Panc1 (cell line): Measurements from ENCODE around the gene RMND1. TPM values are rescaled to one million over a fixed set of nuclear protein-coding genes. Genes with fewer than 3 reads are reported as not detected.

Experiments used
- ATAC-seq: fragments of 200-7000 bp; cut with Tn5 transposase; 2 replicates; pipeline ENCODE4 v1.9.1; 2020; ENCODE audit warnings: mild to moderate bottlenecking, moderate library complexity
- BruUV-seq: library from RNA; stranded (reverse); fragments of 400-500 nt; replicated peaks from 2 replicates; lab custom pipeline; 2021; lab: Mats Ljungman, UMichigan
- CTCF ChIA-PET: fragments of 300-600 bp; sonication (Branson Sonifier 250); formaldehyde crosslinking; loops from one replicate; lab custom pipeline; 2022; ENCODE audit warnings: antibody characterized with exemption; lab: Charles Lee
- POLR2A ChIA-PET: fragments of 300-600 bp; sonication (Branson Sonifier 250); formaldehyde crosslinking; loops from one replicate; lab custom pipeline; 2022; ENCODE audit warnings: antibody characterized with exemption; lab: Charles Lee
- DNase-seq: peaks from one replicate; pipeline ENCODE4 v3.0.0-alpha.2; 2010; ENCODE audit warnings: low read depth, low spot score
- H3K27ac ChIP-seq: 2 replicates; pipeline ENCODE4 v1.5.1; 2011; ENCODE audit warnings: mild to moderate bottlenecking, low read length, inconsistent platforms
- H3K27me3 ChIP-seq: fragments of 200-500 bp; sonication (Bioruptor generic); 2 replicates; pipeline ENCODE4 v1.6.0; 2014; ENCODE audit warnings: low read length, inconsistent platforms; ENCODE audit not compliant: control insufficient read depth, insufficient read depth
- H3K36me3 ChIP-seq: fragments of 200-500 bp; sonication (Bioruptor generic); 2 replicates; pipeline ENCODE4 v1.5.1; 2014; ENCODE audit warnings: inconsistent platforms, mild to moderate bottlenecking, low read length, moderate library complexity; ENCODE audit not compliant: control insufficient read depth, insufficient read depth
- H3K4me1 ChIP-seq: 2 replicates; pipeline ENCODE4 v1.5.1; 2011; ENCODE audit warnings: inconsistent platforms, mild to moderate bottlenecking, low read length, moderate library complexity; ENCODE audit not compliant: control insufficient read depth, insufficient read depth
- H3K4me3 ChIP-seq, 2 experiments: 2 replicates each; pipeline ENCODE4 v1.5.1; 2011 to 2012; ENCODE audit warnings: low read depth in 2 of 2, low read length in 2 of 2, mild to moderate bottlenecking in 2 of 2, inconsistent platforms in 1 of 2, moderate library complexity in 1 of 2
- H3K9me3 ChIP-seq: fragments of 200-500 bp; sonication (Bioruptor generic); 2 replicates; pipeline ENCODE4 v1.5.1; 2014; ENCODE audit warnings: low read depth, mild to moderate bottlenecking, inconsistent platforms, low read length, moderate library complexity; ENCODE audit not compliant: control insufficient read depth, insufficient read depth
- CTCF ChIP-seq: fragments of 450-650 bp; IDR thresholded peaks from 2 replicates; pipeline ENCODE4 v1.5.1; 2017; ENCODE audit warnings: mild to moderate bottlenecking
- POLR2AphosphoS5 ChIP-seq: IDR thresholded peaks from 2 replicates; pipeline ENCODE4 v1.6.1; 2012; ENCODE audit warnings: mild to moderate bottlenecking, low read depth, low read length, moderate library complexity
- SIN3A ChIP-seq: IDR thresholded peaks from 2 replicates; pipeline ENCODE4 v1.6.1; 2012; ENCODE audit warnings: low read depth, mild to moderate bottlenecking, low read length, moderate library complexity, borderline replicate concordance; ENCODE audit not compliant: insufficient read depth
- TCF7L2 ChIP-seq: IDR thresholded peaks from 2 replicates; pipeline ENCODE4 v1.6.1; 2011; ENCODE audit warnings: mild to moderate bottlenecking, low read depth, low read length, inconsistent platforms
- in situ Hi-C: cut with HindIII; loops from 2 replicates; pipeline ENCODE4 v1.10.0; 2016; ENCODE audit warnings: low sequenced_read_pairs, low pct_unique_long_range_greater_than_20kb
- intact Hi-C: fragments of 100-400 bp; cut with micrococcal nuclease; formaldehyde crosslinking; loops from one replicate; pipeline ENCODE4 v1.10.0; 2022; ENCODE audit not compliant: unreplicated experiment
- total RNA-seq: library from RNA; stranded (reverse); gene quantifications from one replicate; pipeline ENCODE4 v1.2.1, GENCODE V29; 2021; ENCODE audit not compliant: unreplicated experiment
- TF ChIP-seq, protein P1 (sequence below), 2 experiments: IDR thresholded peaks; 2 replicates each; pipeline ENCODE4 v1.6.1; 2011 to 2012; ENCODE audit warnings: low read depth in 2 of 2, control low read depth in 1 of 2, low read length in 1 of 2, mild to moderate bottlenecking in 1 of 2, moderate library complexity in 1 of 2; ENCODE audit not compliant: insufficient read depth in 1 of 2

Gene RMND1
- total RNA-seq, 1 experiment from 2014 or later, result 16.1 TPM

- Histone ChIP-seq H3K36me3 (no peaks in the 10 kb centered on the region), H3K27ac (no peak overlapping the region), H3K4me1 (no peaks in the 10 kb centered on the region), H3K4me3 (no peak overlapping the region), H3K27me3 (no peaks in the 10 kb centered on the region), H3K9me3 (no peaks in the 10 kb centered on the region)
- BruUV-seq, result no TSS peak
- no peak for DNase-seq
- ChIA-PET POLR2A (no interaction called here), CTCF (no interaction called here)
- TF ChIP-seq POLR2AphosphoS5 (no peak), CTCF (no peak), SIN3A (no peak), TCF7L2 (no peak)
- TF ChIP-seq, protein P1, sequence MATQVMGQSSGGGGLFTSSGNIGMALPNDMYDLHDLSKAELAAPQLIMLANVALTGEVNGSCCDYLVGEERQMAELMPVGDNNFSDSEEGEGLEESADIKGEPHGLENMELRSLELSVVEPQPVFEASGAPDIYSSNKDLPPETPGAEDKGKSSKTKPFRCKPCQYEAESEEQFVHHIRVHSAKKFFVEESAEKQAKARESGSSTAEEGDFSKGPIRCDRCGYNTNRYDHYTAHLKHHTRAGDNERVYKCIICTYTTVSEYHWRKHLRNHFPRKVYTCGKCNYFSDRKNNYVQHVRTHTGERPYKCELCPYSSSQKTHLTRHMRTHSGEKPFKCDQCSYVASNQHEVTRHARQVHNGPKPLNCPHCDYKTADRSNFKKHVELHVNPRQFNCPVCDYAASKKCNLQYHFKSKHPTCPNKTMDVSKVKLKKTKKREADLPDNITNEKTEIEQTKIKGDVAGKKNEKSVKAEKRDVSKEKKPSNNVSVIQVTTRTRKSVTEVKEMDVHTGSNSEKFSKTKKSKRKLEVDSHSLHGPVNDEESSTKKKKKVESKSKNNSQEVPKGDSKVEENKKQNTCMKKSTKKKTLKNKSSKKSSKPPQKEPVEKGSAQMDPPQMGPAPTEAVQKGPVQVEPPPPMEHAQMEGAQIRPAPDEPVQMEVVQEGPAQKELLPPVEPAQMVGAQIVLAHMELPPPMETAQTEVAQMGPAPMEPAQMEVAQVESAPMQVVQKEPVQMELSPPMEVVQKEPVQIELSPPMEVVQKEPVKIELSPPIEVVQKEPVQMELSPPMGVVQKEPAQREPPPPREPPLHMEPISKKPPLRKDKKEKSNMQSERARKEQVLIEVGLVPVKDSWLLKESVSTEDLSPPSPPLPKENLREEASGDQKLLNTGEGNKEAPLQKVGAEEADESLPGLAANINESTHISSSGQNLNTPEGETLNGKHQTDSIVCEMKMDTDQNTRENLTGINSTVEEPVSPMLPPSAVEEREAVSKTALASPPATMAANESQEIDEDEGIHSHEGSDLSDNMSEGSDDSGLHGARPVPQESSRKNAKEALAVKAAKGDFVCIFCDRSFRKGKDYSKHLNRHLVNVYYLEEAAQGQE (IDR thresholded peaks at IDR 0.05; ENCODE audit: insufficient read depth in 1 of 2, low read depth in 2 of 2, low read length in 1 of 2), result no peak
- intact Hi-C loops, result no loop called here
- no peak for ATAC-seq
- in situ Hi-C loops, result no loop called here
These were observed 30.4 kb upstream of the RMND1 start for GRCh38 chr6:151482290-151482689.

- TF ChIP-seq POLR2AphosphoS5 (no peak), TCF7L2 (no peak), SIN3A (no peak), CTCF (no peak)
- TF ChIP-seq, protein P1 (IDR thresholded peaks at IDR 0.05; ENCODE audit: insufficient read depth in 1 of 2, low read depth in 2 of 2, low read length in 1 of 2), result no peak
- ChIA-PET CTCF (no interaction called here), POLR2A (no interaction called here)
- Histone ChIP-seq H3K27ac (no peak overlapping the region), H3K9me3 (no peaks in the 10 kb centered on the region), H3K4me1 (no peaks in the 10 kb centered on the region), H3K27me3 (no peaks in the 10 kb centered on the region), H3K36me3 (no peaks in the 10 kb centered on the region), H3K4me3 (no peak overlapping the region)
- intact Hi-C loops (no loop called here), in situ Hi-C loops (no loop called here)
- no TSS peak for BruUV-seq
- DNase-seq (no peak), ATAC-seq (no peak)
These were observed 29.9 kb upstream of the RMND1 start for GRCh38 chr6:151481786-151482185.
